Activated CD4-positive, alpha-beta T cell treated with anti-CD3 and anti-CD28 coated beads for 4 hours (primary cell): ENCODE measurements around the gene SRSF1.
A peak's percentile ranks its signal among the peaks of the same experiment; 100 is the strongest.
"Not testable (repeated sequence)": the region's sequence is repeated elsewhere in the genome, so short reads cannot be mapped to it uniquely, and the experiment has no call there.

ENCODE experiments used
- DNase-seq, 2 donors: peaks; one replicate each; pipeline ENCODE4 v3.0.0-alpha.2; 2020

Gene SRSF1

DNA sequence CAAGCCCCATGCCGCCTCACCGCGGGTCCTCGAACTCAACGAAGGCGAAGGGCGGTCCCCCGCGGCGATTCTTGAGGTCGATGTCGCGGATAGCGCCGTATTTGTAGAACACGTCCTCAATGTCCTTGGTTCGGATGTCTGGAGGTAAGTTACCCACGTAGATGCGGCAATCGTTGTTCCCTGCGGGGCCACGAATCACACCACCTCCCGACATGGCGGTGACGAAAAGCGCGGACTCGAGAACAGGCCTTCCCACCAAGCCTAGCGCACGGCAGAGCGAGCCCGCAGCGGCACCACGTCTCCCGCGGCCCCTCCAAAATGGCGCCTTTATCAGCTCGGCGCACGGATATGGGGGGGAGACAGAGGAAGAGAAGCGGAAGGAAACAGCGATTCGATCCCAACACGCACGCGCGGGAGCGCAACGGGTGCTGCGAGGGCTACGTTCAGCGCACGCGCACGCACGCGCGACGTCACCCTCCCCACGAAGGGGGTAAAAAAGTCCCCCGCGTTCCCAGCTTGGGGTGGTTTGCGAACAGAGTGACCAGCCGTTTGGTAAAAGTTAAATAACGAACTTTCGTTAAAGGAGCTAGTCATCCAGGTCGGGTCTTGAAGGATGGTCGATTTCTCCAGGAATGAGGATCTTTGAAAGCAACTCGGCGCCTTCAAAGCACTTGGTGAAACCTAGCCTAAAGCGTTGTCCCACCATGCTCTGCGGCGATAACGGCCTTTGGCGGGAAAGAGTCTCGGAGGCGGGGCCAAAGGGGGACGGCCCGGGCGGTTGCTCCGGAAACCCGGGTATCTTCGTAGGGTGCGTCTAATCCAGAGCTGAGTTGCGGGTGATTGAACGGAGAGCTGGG, at the start of gene SRSF1:
SRSF1 (minus strand) TSS at position 323 of the 857 bp plus-strand sequence; CDS start at position 214, 109 bp downstream.
- peak; percentile 96 to 97 for DNase-seq

DNA sequence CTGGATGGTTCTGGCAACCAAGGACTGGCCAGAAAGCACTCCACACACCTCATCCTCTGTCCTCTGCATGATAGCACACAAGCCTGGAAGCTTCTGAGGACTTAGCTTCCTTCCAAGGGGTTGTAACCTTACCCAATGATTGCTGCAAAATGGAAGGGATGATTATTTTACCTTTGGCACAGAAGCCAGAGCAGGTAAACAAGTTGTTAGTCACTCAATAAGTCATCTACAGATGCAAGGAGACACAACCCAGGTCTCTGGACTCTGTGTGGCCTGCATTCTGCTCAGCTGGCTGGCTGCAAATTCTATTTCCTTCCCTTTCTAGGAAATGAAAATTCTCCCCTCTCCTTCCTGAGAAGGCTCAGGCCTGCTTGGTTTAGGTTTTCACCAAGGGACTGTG, 49.4 kb upstream of the SRSF1 start:
- no peak for DNase-seq

- no peak for DNase-seq
Measured at GRCh38 chr17:58054641-58055040, 47.6 kb upstream of the SRSF1 start.

GRCh38 chr17:58052945-58053715, 46.1 kb upstream of the SRSF1 start:
- peak; percentile 5 for DNase-seq

- no peak for DNase-seq
Measured at GRCh38 chr17:58052407-58052806, 45.4 kb upstream of the SRSF1 start.

DNA sequence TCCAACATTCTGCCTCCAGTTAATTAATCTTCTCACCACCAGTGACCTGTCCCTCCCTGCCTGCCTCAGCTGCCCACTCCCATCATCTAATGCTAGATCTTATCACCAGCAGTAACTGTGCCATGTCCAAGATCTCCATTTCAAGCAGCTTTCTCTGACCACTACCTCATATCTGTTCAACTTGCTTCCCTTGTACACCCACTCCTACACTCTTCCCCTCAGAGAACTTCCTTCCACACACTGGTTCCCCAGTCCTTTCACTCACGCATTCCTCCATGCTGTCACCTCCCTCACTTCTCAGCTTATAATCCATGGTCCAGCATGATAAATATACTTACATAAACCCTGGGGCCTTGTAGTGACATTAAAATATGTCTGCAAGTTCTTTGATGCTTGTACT, 44.4 kb upstream of the SRSF1 start:
- no peak for DNase-seq

- DNase-seq = no peak
Measured at GRCh38 chr17:58050966-58051365, 43.9 kb upstream of the SRSF1 start.

DNA sequence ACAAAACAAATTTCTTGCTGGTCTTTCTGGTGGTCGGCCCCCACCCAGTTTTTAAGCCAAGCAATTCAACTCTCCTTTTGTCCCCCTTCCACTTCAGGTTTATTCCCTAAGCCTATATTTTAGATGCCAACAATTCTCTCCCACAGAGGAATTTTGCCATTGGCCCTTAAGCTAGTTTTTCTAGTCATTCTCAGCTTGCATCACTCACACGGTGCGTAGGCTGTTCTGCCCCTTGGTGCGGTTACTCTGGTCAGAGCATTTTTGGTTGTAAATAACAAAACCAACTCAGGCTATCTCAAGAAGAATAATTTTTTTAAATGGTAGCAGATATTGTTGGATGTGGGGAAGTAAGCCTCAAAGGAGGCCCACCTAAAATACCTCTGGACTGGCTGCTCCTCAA, 42.5 kb upstream of the SRSF1 start:
- no peak for DNase-seq

GRCh38 chr17:58047376-58048150, 40.5 kb upstream of the SRSF1 start:
- DNase-seq = no peak

- DNase-seq = no peak
Measured at GRCh38 chr17:58046239-58047094, 39.4 kb upstream of the SRSF1 start.

GRCh38 chr17:58044256-58044655, 37.2 kb upstream of the SRSF1 start:
- DNase-seq = not testable (repeated sequence)

DNA sequence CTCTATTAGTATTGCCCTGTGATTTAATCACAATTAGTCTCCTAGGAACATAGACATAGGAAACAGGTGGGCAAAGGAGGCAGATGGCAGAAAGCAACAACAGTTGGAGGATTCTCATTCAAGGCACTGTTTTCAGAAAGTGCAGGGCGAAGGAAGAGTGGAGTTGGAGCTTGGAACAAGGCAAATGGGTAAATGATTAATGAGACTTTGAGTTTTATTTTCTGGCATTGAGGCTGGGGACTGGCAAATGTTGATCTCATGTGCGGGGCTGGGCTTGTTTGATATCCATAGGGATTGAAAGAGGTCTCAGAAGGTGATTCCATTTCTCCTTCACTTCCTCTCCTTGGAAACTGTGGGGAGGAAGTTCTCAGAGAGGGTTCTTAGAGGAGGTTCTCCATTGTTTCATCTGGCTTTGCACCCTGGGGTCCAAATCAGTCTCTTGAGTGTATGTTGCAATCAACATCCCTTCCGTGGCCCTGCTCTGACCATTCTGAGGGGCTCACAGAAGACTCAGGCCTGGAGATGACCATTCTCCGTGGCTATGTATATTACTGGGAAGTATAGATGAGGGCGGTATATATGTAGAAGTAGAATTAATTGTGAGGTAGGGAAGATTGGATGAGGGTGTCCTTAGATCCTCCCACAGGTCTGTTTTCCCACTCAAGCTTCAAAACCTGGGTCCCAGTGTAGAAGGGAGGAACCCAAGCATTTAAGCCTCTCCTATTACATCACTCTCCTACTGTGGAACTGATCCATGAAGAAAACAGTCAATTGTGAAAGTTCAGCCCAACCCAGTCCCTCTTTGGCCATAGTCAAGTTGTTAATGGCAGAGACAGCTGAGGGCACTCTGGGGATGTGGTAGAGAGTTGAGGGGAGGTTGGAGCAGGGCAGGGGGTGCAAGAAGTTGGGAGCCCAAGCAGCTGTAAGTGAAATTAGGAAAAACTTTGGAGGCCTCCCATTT, 36.5 kb upstream of the SRSF1 start:
- DNase-seq = no peak

DNA sequence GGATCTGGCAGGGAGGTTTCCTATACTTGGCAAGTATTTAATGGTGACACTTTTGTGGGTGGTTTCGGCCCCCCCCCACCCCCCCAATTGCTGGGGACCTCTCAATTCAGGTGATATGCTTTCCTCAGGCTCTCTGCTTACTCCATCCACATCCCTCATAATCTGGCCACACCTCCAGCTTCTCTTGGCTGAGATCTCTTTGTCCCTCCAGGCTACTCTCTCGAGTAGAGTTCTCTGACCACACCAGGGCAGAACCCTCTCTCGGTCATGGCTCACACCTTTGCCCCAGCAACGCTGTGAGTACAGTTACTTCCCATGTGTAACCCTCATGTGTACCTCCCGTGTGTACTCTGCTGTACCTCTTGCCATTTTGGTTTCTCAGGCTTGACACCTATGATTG, 34.1 kb upstream of the SRSF1 start:
- DNase-seq = no peak

DNA sequence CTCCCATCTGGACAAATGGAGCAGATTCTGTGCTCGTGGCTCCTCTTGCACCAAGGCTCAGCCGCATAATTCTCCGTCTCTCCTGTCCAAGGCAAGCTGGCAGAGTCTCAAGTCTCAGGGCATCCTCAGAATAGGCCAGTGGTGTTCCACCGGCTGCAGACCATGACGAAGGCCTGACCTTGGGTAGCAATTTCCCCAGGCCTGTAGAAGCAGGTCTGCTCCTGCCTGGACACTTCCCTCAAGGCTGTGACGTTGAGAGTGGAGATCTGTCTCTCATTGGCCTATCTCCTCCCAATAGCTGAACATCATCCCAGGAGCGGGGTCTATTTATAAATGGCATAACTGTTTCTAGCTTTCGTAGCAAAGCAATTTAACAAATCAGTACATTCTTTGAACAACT, 33.3 kb upstream of the SRSF1 start:
- DNase-seq = no peak

GRCh38 chr17:58039975-58040374, 32.9 kb upstream of the SRSF1 start:
- DNase-seq = no peak

DNA sequence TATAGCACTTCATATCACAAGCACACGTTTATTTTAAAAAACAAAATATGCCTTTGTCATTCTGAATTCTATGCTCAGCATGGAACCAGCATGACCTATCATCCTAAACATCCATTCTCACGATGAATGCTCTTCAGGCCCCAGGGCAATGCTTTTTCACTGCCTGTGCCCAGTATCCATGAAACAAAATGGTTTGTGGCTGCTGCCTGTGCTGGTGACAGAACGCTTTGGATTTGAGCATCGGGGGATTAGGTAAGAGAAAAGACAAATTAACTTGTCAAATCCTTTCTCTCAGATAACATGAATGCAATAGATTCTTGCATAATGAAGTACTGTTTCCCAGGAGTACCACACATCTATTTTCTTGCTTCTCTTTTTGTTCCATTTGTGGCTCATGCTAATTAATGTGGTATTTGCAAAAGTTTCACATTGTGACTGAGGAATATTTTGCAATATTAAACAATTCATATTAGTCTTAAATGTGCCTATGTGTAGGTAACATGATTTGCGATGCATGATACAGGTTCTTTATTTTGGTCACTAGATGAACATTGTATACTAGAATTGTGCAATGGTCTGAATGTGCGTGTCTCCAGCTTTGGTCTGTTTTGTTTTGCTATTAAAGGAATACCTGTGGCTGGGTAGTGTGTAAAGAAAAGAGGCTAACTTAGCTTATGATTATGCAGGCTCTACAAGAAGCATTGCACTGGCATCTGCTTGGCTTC, 25.8 kb upstream of the SRSF1 start:
- no peak for DNase-seq

- no peak for DNase-seq
Measured at GRCh38 chr17:58028578-58028977, 21.5 kb upstream of the SRSF1 start.

GRCh38 chr17:58020401-58020800, 13.4 kb upstream of the SRSF1 start:
- DNase-seq = no peak

- DNase-seq = no peak
Measured at GRCh38 chr17:58019521-58019920, 12.5 kb upstream of the SRSF1 start.

DNA sequence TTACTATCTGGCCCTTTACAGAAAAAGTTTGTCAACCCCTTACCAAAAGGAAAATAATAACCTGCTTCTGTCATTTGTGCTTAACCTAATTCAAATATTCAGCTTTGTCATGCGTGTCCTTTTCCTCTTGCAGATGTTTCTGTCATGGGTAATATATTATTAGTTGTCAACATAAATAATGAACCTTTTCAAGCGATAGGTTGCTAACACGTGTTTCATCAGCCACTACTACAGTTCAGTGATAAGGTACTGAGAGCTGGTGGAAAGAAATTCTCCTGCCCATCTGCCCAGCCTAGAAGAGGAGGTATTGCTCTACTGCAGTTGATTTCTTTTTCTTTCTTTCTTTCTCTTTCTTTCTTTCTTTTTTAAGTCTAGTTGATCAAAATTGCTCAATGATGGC, 12.0 kb upstream of the SRSF1 start:
- DNase-seq = no peak
